A172 (cell line): ENCODE data around the gene SMCO2. TPM values are rescaled to one million over a fixed set of nuclear protein-coding genes. Genes with fewer than 3 reads are reported as not detected.

ENCODE experiments used
- DNase-seq: peaks from one replicate; pipeline ENCODE4 v3.0.0-alpha.2; 2015; ENCODE audit warnings: low spot score
- total RNA-seq: library from RNA; depleted of rRNA; stranded (reverse); fragments of >200 nt; shearing (Covaris generic); gene quantifications from 2 replicates; pipeline ENCODE4 v1.2.3, GENCODE V29; 2014

Gene SMCO2
- total RNA-seq, 1 experiment from 2014 or later: not detected

- DNase-seq: no peak
Measured at GRCh38 chr12:27499377-27499776, 52.8 kb downstream of the SMCO2 start.

- no peak for DNase-seq
Measured at GRCh38 chr12:27500546-27500945, 54.0 kb downstream of the SMCO2 start.

GRCh38 chr12:27502021-27502435 is 55.5 kb downstream of the SMCO2 start:
- DNase-seq: no peak

- DNase-seq: peak; percentile 43
Measured at GRCh38 chr12:27504507-27504906, 58.0 kb downstream of the SMCO2 start.

- DNase-seq: peak; percentile 4
Measured at GRCh38 chr12:27505109-27505508, 58.6 kb downstream of the SMCO2 start.

GRCh38 chr12:27505761-27506160 is 59.2 kb downstream of the SMCO2 start:
- no peak for DNase-seq

GRCh38 chr12:27506645-27507189 is 60.2 kb downstream of the SMCO2 start:
- DNase-seq: no peak

- DNase-seq: no peak
Measured at GRCh38 chr12:27508736-27509431, 62.3 kb downstream of the SMCO2 start.

GRCh38 chr12:27511031-27511722 is 64.6 kb downstream of the SMCO2 start:
- DNase-seq: peak; percentile 19

- no peak for DNase-seq
Measured at GRCh38 chr12:27511723-27512045, 65.1 kb downstream of the SMCO2 start.

GRCh38 chr12:27513155-27513824 is 66.8 kb downstream of the SMCO2 start:
- DNase-seq: no peak

GRCh38 chr12:27515671-27516070 is 69.1 kb downstream of the SMCO2 start:
- no peak for DNase-seq

- DNase-seq: no peak
Measured at GRCh38 chr12:27516625-27517024, 70.1 kb downstream of the SMCO2 start.

- DNase-seq: no peak
Measured at GRCh38 chr12:27517546-27517945, 71.0 kb downstream of the SMCO2 start.

GRCh38 chr12:27517961-27518665 is 71.6 kb downstream of the SMCO2 start:
- DNase-seq: no peak

- peak; percentile 17 for DNase-seq
Measured at GRCh38 chr12:27521066-27521465, 74.5 kb downstream of the SMCO2 start.

- DNase-seq: no peak
Measured at GRCh38 chr12:27521981-27522380, 75.4 kb downstream of the SMCO2 start.

GRCh38 chr12:27523305-27523641 is 76.7 kb downstream of the SMCO2 start:
- DNase-seq: no peak

GRCh38 chr12:27523642-27524493 is 77.3 kb downstream of the SMCO2 start, which contains the start of gene PPFIBP1:
PPFIBP1 (plus strand) TSS chr12:27524206; CDS start chr12:27633397, 109,191 bp downstream.
- peak; percentile 95 for DNase-seq

GRCh38 chr12:27524494-27524835 is 77.9 kb downstream of the SMCO2 start:
- no peak for DNase-seq
